ENCODE results near the gene DHX36. TPM values are rescaled to one million over a fixed set of nuclear protein-coding genes. Genes with fewer than 3 reads are reported as not detected.

DHX36 gene
- total and polyA plus RNA-seq, 7 experiments from 2014 or later, result 16.1 to 101 (median 86.0) TPM

- no peak for DNase-seq
- Mint-ChIP-seq H3K4me1 (no peaks in the 10 kb centered on the region), H3K4me3 (no peak overlapping the region), H3K9me3 (peaks cover 0 to 3% (median 0%) of the 10 kb centered on the region in 11 donors), H3K27ac (no peak overlapping the region), H3K36me3 (no peaks in the 10 kb centered on the region), H3K27me3 (peaks cover 4 to 28% (median 25%) of the 10 kb centered on the region in 5 donors)
- no peaks in the 10 kb centered on the region for H3K9me3 ChIP-seq (ENCODE audit: control insufficient read depth in 2 of 3, low read length in 3 of 3)
- ATAC-seq, result no peak
- intact Hi-C loops (cut with micrococcal nuclease), result no loop called here
- H3K36me3 ChIP-seq (ENCODE audit: control insufficient read depth in 2 of 3, insufficient read depth in 3 of 3, low read length in 3 of 3), result no peaks in the 10 kb centered on the region
- POLR2A ChIA-PET, result no interaction called here
- H3K27ac ChIP-seq (ENCODE audit: low read depth, low read length), result no peak overlapping the region
- H3K27me3 ChIP-seq (ENCODE audit: control insufficient read depth in 2 of 2, insufficient read depth in 2 of 2, low read length in 2 of 2), result no peaks in the 10 kb centered on the region
- no peak overlapping the region for H3K4me3 ChIP-seq (ENCODE audit: low read length)
- H3K4me1 ChIP-seq (ENCODE audit: control insufficient read depth in 2 of 2, insufficient read depth in 2 of 2, low read length in 2 of 2), result no peaks in the 10 kb centered on the region
- CTCF ChIA-PET, result no interaction called here
Observed at GRCh38 chr3:154235330-154235729, 89.0 kb downstream of the DHX36 start.

GRCh38 chr3:154229217-154229590 is 95.1 kb downstream of the DHX36 start:
- H3K27me3 Mint-ChIP-seq, result peaks cover 4 to 21% (median 10%) of the 10 kb centered on the region in 5 donors
- Histone ChIP-seq H3K27ac (ENCODE audit: low read depth, low read length) (no peak overlapping the region), H3K4me3 (ENCODE audit: low read length) (no peak overlapping the region), H3K4me1 (ENCODE audit: control insufficient read depth in 2 of 2, insufficient read depth in 2 of 2, low read length in 2 of 2) (no peaks in the 10 kb centered on the region), H3K9me3 (ENCODE audit: control insufficient read depth in 2 of 3, low read length in 3 of 3) (no peaks in the 10 kb centered on the region), H3K27me3 (ENCODE audit: control insufficient read depth in 2 of 2, insufficient read depth in 2 of 2, low read length in 2 of 2) (no peaks in the 10 kb centered on the region), H3K36me3 (ENCODE audit: control insufficient read depth in 2 of 3, insufficient read depth in 3 of 3, low read length in 3 of 3) (no peaks in the 10 kb centered on the region)
- ATAC-seq (no peak), DNase-seq (no peak)
- CTCF ChIA-PET, result no interaction called here
- H3K9me3 Mint-ChIP-seq, result no peaks in the 10 kb centered on the region
- no peak overlapping the region for H3K27ac Mint-ChIP-seq
- H3K4me1 Mint-ChIP-seq, result no peaks in the 10 kb centered on the region
- intact Hi-C loops (cut with micrococcal nuclease), result loop anchor here in 1 of 2 donors (10.0 kb wide), 1 partner anchor 1066 kb away; the partner anchor contains the start of gene STRIT1
- H3K4me3 Mint-ChIP-seq, result no peak overlapping the region
- H3K36me3 Mint-ChIP-seq, result no peaks in the 10 kb centered on the region
- POLR2A ChIA-PET, result no interaction called here

DNA sequence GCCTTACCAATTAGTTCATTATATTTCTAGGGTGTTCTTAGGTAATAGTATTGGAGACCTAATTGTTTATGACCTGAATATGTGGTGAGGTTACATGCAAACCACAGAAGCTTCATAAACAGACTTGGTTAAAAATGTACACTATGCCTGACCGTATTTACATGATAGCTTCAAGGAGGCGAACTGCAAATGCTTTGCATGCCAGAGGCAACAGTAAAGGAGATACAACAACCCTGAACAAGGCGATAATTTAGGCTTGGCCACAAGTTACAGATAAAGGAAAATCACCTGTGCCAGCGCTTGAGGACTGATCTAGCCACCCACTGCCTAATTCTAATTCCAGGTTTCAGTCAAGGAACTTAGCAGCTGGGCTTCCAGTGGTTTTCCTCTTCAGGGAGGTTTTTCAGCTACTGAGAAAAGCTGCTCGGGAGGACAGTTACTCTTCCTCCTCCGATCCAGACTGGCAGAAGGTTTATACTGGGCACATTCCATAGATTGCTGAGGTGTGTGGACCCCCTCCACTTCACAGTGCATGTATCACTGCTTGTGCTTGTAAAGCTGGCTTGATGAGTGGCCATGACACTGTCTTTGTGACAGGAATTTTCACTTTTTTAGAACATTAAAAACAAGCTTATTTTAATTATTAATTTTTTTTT is 95.6 kb downstream of the DHX36 start:
- DNase-seq (no peak), ATAC-seq (no peak)
- no peaks in the 10 kb centered on the region for H3K9me3 ChIP-seq (ENCODE audit: control insufficient read depth in 2 of 3, low read length in 3 of 3)
- CTCF ChIA-PET, result no interaction called here
- H3K27ac ChIP-seq (ENCODE audit: low read depth, low read length), result no peak overlapping the region
- Mint-ChIP-seq H3K36me3 (no peaks in the 10 kb centered on the region), H3K4me3 (no peak overlapping the region), H3K27me3 (peaks cover 4 to 16% (median 6%) of the 10 kb centered on the region in 5 donors), H3K4me1 (no peaks in the 10 kb centered on the region), H3K9me3 (no peaks in the 10 kb centered on the region), H3K27ac (no peak overlapping the region)
- intact Hi-C loops (cut with micrococcal nuclease), result loop anchor here in 1 of 2 donors (10.0 kb wide), 1 partner anchor 1066 kb away; the partner anchor contains the start of gene STRIT1
- POLR2A ChIA-PET, result no interaction called here
- no peaks in the 10 kb centered on the region for H3K36me3 ChIP-seq (ENCODE audit: control insufficient read depth in 2 of 3, insufficient read depth in 3 of 3, low read length in 3 of 3)
- no peaks in the 10 kb centered on the region for H3K4me1 ChIP-seq (ENCODE audit: control insufficient read depth in 2 of 2, insufficient read depth in 2 of 2, low read length in 2 of 2)
- H3K27me3 ChIP-seq (ENCODE audit: control insufficient read depth in 2 of 2, insufficient read depth in 2 of 2, low read length in 2 of 2), result no peaks in the 10 kb centered on the region
- H3K4me3 ChIP-seq (ENCODE audit: low read length), result no peak overlapping the region

- Mint-ChIP-seq H3K27me3 (peaks cover 0 to 7% (median 3%) of the 10 kb centered on the region in 5 donors), H3K4me3 (no peak overlapping the region), H3K4me1 (no peaks in the 10 kb centered on the region), H3K9me3 (no peaks in the 10 kb centered on the region), H3K36me3 (no peaks in the 10 kb centered on the region), H3K27ac (no peak overlapping the region)
- ATAC-seq (no peak), DNase-seq (no peak)
- H3K4me1 ChIP-seq (ENCODE audit: control insufficient read depth in 2 of 2, insufficient read depth in 2 of 2, low read length in 2 of 2), result no peaks in the 10 kb centered on the region
- no peak overlapping the region for H3K4me3 ChIP-seq (ENCODE audit: low read length)
- H3K9me3 ChIP-seq (ENCODE audit: control insufficient read depth in 2 of 3, low read length in 3 of 3), result no peaks in the 10 kb centered on the region
- ChIA-PET POLR2A (no interaction called here), CTCF (no interaction called here)
- no peak overlapping the region for H3K27ac ChIP-seq (ENCODE audit: low read depth, low read length)
- intact Hi-C loops (cut with micrococcal nuclease), result loop anchor here in 1 of 2 donors (10.0 kb wide), 1 partner anchor 1067 kb away; the partner anchor contains the start of gene STRIT1
- no peaks in the 10 kb centered on the region for H3K27me3 ChIP-seq (ENCODE audit: control insufficient read depth in 2 of 2, insufficient read depth in 2 of 2, low read length in 2 of 2)
- no peaks in the 10 kb centered on the region for H3K36me3 ChIP-seq (ENCODE audit: control insufficient read depth in 2 of 3, insufficient read depth in 3 of 3, low read length in 3 of 3)
Observed at GRCh38 chr3:154227531-154227930, 96.8 kb downstream of the DHX36 start.

GRCh38 chr3:154225536-154225935 is 98.8 kb downstream of the DHX36 start:
- H3K4me1 Mint-ChIP-seq, result no peaks in the 10 kb centered on the region
- ATAC-seq, result no peak
- no peak overlapping the region for H3K27ac Mint-ChIP-seq
- intact Hi-C loops (cut with micrococcal nuclease), result loop anchor here in 1 of 2 donors (10.0 kb wide), 1 partner anchor 1069 kb away; the partner anchor contains the start of gene STRIT1
- no peak overlapping the region for H3K4me3 Mint-ChIP-seq
- no peaks in the 10 kb centered on the region for H3K36me3 Mint-ChIP-seq
- no peak overlapping the region for H3K27ac ChIP-seq (ENCODE audit: low read depth, low read length)
- peaks cover 0 to 5% (median 3%) of the 10 kb centered on the region in 5 donors for H3K27me3 Mint-ChIP-seq
- H3K27me3 ChIP-seq (ENCODE audit: control insufficient read depth in 2 of 2, insufficient read depth in 2 of 2, low read length in 2 of 2), result no peaks in the 10 kb centered on the region
- H3K4me1 ChIP-seq (ENCODE audit: control insufficient read depth in 2 of 2, insufficient read depth in 2 of 2, low read length in 2 of 2), result no peaks in the 10 kb centered on the region
- H3K9me3 ChIP-seq (ENCODE audit: control insufficient read depth in 2 of 3, low read length in 3 of 3), result no peaks in the 10 kb centered on the region
- no peaks in the 10 kb centered on the region for H3K9me3 Mint-ChIP-seq
- H3K4me3 ChIP-seq (ENCODE audit: low read length), result no peak overlapping the region
- CTCF ChIA-PET, result no interaction called here
- no peak for DNase-seq
- no peaks in the 10 kb centered on the region for H3K36me3 ChIP-seq (ENCODE audit: control insufficient read depth in 2 of 3, insufficient read depth in 3 of 3, low read length in 3 of 3)
- POLR2A ChIA-PET, result no interaction called here

DNA sequence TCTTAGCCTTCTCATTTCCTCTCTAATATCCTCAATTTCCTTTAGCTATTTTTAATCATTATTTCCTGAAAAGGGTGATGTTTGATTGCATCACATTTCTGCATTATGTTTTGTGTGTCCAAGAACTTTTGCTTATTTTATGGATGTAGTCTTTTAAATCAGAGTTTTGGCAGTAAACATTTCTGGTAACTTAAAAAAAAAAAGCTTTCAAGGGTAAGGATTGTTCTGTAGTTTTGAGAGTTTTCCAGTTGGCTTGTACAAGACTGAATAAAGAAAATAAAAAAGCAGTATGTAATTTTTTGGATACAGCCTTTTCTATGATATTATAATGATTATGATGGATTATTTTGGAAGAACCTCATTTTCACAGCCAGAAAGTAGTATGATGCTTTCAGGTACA is 99.4 kb downstream of the DHX36 start:
- no peak overlapping the region for H3K27ac Mint-ChIP-seq
- CTCF ChIA-PET, result interaction anchor here (0.7 kb wide), 1 partner anchor 242 kb away, joined by 3 read pairs; no protein-coding TSS in a partner anchor
- intact Hi-C loops (cut with micrococcal nuclease), result loop anchor here in 1 of 2 donors (10.0 kb wide), 1 partner anchor 1070 kb away; the partner anchor contains the start of gene STRIT1

GRCh38 chr3:154224366-154224765 is 99.9 kb downstream of the DHX36 start:
- H3K36me3 ChIP-seq (ENCODE audit: control insufficient read depth in 2 of 3, insufficient read depth in 3 of 3, low read length in 3 of 3), result no peaks in the 10 kb centered on the region
- no peaks in the 10 kb centered on the region for H3K27me3 ChIP-seq (ENCODE audit: control insufficient read depth in 2 of 2, insufficient read depth in 2 of 2, low read length in 2 of 2)
- Mint-ChIP-seq H3K27me3 (peaks cover 0 to 5% (median 3%) of the 10 kb centered on the region in 5 donors), H3K4me1 (no peaks in the 10 kb centered on the region), H3K9me3 (no peaks in the 10 kb centered on the region), H3K4me3 (no peak overlapping the region), H3K36me3 (no peaks in the 10 kb centered on the region), H3K27ac (no peak overlapping the region)
- H3K4me3 ChIP-seq (ENCODE audit: low read length), result no peak overlapping the region
- no peaks in the 10 kb centered on the region for H3K4me1 ChIP-seq (ENCODE audit: control insufficient read depth in 2 of 2, insufficient read depth in 2 of 2, low read length in 2 of 2)
- CTCF ChIA-PET, result interaction anchor here (0.7 kb wide), 1 partner anchor 242 kb away, joined by 3 read pairs; no protein-coding TSS in a partner anchor
- no peaks in the 10 kb centered on the region for H3K9me3 ChIP-seq (ENCODE audit: control insufficient read depth in 2 of 3, low read length in 3 of 3)
- ATAC-seq (no peak), DNase-seq (no peak)
- intact Hi-C loops (cut with micrococcal nuclease), result loop anchor here in 1 of 2 donors (10.0 kb wide), 1 partner anchor 1070 kb away; the partner anchor contains the start of gene STRIT1
- H3K27ac ChIP-seq (ENCODE audit: low read depth, low read length), result no peak overlapping the region
- POLR2A ChIA-PET, result no interaction called here

More for the DNA sequence above, 99.4 kb downstream of the DHX36 start:
- H3K27me3 ChIP-seq (ENCODE audit: control insufficient read depth in 2 of 2, insufficient read depth in 2 of 2, low read length in 2 of 2), result no peaks in the 10 kb centered on the region
- Mint-ChIP-seq H3K36me3 (no peaks in the 10 kb centered on the region), H3K4me3 (no peak overlapping the region), H3K4me1 (no peaks in the 10 kb centered on the region), H3K27me3 (peaks cover 0 to 5% (median 3%) of the 10 kb centered on the region in 5 donors), H3K9me3 (no peaks in the 10 kb centered on the region)
- no peaks in the 10 kb centered on the region for H3K4me1 ChIP-seq (ENCODE audit: control insufficient read depth in 2 of 2, insufficient read depth in 2 of 2, low read length in 2 of 2)
- POLR2A ChIA-PET, result no interaction called here
- ATAC-seq (no peak), DNase-seq (no peak)
- no peak overlapping the region for H3K4me3 ChIP-seq (ENCODE audit: low read length)
- H3K36me3 ChIP-seq (ENCODE audit: control insufficient read depth in 2 of 3, insufficient read depth in 3 of 3, low read length in 3 of 3), result no peaks in the 10 kb centered on the region
- no peak overlapping the region for H3K27ac ChIP-seq (ENCODE audit: low read depth, low read length)
- no peaks in the 10 kb centered on the region for H3K9me3 ChIP-seq (ENCODE audit: control insufficient read depth in 2 of 3, low read length in 3 of 3)

Measured in naive thymus-derived CD4-positive, alpha-beta T cell (primary cell).